OCI-LY1 (cell line): Measurements from ENCODE around the gene DMGDH.

Source experiments
- EZH2 ChIP-seq: fragments of 200-600 bp; sonication (generic), shearing (Covaris generic); IDR thresholded peaks from 2 replicates; pipeline ENCODE4 v1.8.0; 2017; ENCODE audit warnings: borderline replicate concordance, mixed run types, mild to moderate bottlenecking, antibody characterized with exemption, low read length, moderate library complexity, mixed read lengths
- TF ChIP-seq, protein P1 (sequence below): fragments of 200-600 bp; sonication (generic), shearing (Covaris generic); IDR thresholded peaks from 2 replicates; pipeline ENCODE4 v1.5.1; 2017; ENCODE audit warnings: mild to moderate bottlenecking, antibody characterized with exemption, low read length, moderate library complexity, mixed read lengths

DNA sequence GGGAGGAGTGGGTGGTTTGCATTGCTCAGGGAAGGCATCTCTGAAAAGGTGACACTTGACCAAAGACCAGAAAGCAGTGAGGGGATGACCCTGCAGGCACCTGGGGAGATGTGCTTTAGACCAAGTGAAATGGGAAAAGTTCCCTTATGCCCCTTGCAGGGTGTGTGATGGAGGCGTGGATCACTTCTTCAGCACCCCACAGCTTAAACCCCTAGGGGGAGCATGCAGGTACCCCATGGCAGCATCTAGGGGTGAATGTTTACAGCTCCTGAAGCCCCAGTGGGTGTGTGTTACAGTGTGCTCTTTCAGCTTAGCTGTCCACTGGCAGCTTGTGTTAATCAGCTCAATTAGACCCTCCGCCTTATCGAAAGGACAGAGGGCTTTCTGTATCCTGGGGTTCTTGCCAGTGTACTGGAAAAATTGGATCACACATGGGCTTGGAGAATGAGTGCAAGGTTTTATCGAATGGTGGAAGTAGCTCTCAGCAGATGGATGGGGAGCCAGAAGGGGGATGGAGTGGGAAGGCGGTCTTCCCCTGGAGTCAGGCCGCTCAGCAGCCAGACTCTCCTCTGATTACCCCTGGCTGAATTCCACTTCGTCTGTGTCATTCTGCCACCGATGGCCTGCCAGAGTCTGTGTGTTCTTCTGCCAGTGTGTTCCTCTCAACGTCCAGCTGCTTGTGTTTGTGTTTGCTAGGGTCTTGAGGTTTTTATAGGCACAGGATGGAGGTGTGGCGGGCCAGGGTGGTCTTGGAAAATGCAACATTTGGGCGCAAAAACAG, 6.4 kb upstream of the DMGDH start:
- TF ChIP-seq, protein P1, sequence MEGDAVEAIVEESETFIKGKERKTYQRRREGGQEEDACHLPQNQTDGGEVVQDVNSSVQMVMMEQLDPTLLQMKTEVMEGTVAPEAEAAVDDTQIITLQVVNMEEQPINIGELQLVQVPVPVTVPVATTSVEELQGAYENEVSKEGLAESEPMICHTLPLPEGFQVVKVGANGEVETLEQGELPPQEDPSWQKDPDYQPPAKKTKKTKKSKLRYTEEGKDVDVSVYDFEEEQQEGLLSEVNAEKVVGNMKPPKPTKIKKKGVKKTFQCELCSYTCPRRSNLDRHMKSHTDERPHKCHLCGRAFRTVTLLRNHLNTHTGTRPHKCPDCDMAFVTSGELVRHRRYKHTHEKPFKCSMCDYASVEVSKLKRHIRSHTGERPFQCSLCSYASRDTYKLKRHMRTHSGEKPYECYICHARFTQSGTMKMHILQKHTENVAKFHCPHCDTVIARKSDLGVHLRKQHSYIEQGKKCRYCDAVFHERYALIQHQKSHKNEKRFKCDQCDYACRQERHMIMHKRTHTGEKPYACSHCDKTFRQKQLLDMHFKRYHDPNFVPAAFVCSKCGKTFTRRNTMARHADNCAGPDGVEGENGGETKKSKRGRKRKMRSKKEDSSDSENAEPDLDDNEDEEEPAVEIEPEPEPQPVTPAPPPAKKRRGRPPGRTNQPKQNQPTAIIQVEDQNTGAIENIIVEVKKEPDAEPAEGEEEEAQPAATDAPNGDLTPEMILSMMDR = no peak
- TF ChIP-seq EZH2 = no peak
